ENCODE data around the gene GABBR2. TPM values are rescaled to one million over a fixed set of nuclear protein-coding genes. Genes with fewer than 3 reads are reported as not detected.

Gene GABBR2
- total and polyA plus RNA-seq, 9 of the 15 experiments (the other 6 are each of a cell fraction or from before 2014, with no cell fraction given), result 0.15 to 1.9 (median 0.32) TPM

DNA sequence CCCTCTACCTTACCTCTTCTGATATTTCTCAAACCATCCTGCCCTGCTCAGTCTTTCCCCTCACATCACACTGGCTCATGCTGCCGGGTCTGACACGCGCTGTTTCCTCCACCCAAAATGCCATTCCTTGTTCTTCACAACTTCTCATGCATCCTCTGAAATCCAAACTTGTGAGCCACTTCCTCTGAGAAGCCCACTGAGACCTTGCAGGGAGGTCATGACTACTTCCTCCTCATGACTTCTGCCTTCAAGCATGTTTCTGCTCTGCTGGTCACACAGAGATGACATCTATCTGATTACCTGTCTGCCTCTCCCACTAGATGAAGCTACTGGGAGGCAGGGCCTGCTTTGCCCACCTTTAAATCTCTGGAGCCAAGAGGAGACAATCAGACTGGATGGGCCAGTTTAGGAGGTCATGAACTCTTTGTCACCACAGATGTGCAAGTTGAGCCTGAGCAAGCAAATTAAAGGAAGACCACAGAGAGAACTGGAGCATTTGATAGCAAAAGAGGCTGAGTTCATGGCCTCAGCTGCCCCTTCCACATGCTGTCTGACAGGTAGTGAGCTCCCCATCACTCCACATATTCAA is 333.5 kb downstream of the GABBR2 start (continued):
- TF ChIP-seq KDM1A (IDR thresholded peaks at IDR 0.05) (peak; percentile 86 to 89), ZNF57 (CRISPR knock-in tag; IDR thresholded peaks at IDR 0.05) (no peak), ZBTB34 (CRISPR knock-in tag; IDR thresholded peaks at IDR 0.05) (no peak), SRSF1 (IDR thresholded peaks at IDR 0.05; ENCODE audit: low read depth, low read length) (no peak), TFE3 (CRISPR knock-in tag; IDR thresholded peaks at IDR 0.05) (no peak), TBP (optimal IDR thresholded peaks at IDR 0.05; ENCODE audit: low read depth, low read length) (no peak), MAX (CRISPR knock-in tag; IDR thresholded peaks at IDR 0.05) (no peak; the same call in 1 of the 2 replicates), CLOCK (CRISPR knock-in tag; IDR thresholded peaks at IDR 0.05; ENCODE audit: borderline replicate concordance) (no peak), KDM2B (CRISPR knock-in tag; IDR thresholded peaks at IDR 0.05) (no peak), MAFK (IDR thresholded peaks at IDR 0.05; ENCODE audit: low read length) (no peak), TFAP4 (CRISPR knock-in tag; IDR thresholded peaks at IDR 0.05; ENCODE audit: borderline replicate concordance) (no peak), ADNP (tag; IDR thresholded peaks at IDR 0.05) (no peak), ARID4B (CRISPR knock-in tag; IDR thresholded peaks at IDR 0.05) (no peak), ZFP91 (CRISPR knock-in tag; IDR thresholded peaks at IDR 0.05) (no peak)

All from K562 (cell line).